Neural progenitor cell (in vitro differentiated cells): ENCODE measurements around the gene ALK. TPM values are rescaled to one million over a fixed set of nuclear protein-coding genes. Genes with fewer than 3 reads are reported as not detected.

ENCODE experiments used
- DNase-seq: peaks from one replicate; pipeline ENCODE4 v3.0.0-alpha.2; 2016; ENCODE audit warnings: low spot score
- H2AFZ ChIP-seq: fragments of 200-600 bp; sonication (generic); replicated peaks from 2 replicates; pipeline ENCODE4 v1.6.1; 2016; ENCODE audit warnings: antibody characterized with exemption
- H3F3A ChIP-seq: fragments of 200-600 bp; sonication (generic); 2 replicates; pipeline ENCODE4 v1.6.1; 2016; ENCODE audit warnings: antibody characterized with exemption, low read depth
- H3K27ac ChIP-seq: fragments of 200-600 bp; sonication (generic); 2 replicates; pipeline ENCODE4 v1.5.1; 2016; ENCODE audit warnings: mild to moderate bottlenecking
- H3K27me3 ChIP-seq: fragments of 200-600 bp; sonication (generic); 2 replicates; pipeline ENCODE4 v1.6.1; 2016; ENCODE audit warnings: mild to moderate bottlenecking, moderate library complexity
- H3K36me3 ChIP-seq: fragments of 200-600 bp; sonication (generic); 2 replicates; pipeline ENCODE4 v1.5.1; 2016
- H3K4me1 ChIP-seq: fragments of 200-600 bp; sonication (generic); 2 replicates; pipeline ENCODE4 v1.6.1; 2016; ENCODE audit warnings: mixed run types
- H3K4me2 ChIP-seq: fragments of 200-600 bp; sonication (generic); 2 replicates; pipeline ENCODE4 v1.6.1; 2016
- H3K4me3 ChIP-seq: fragments of 200-600 bp; sonication (generic); 2 replicates; pipeline ENCODE4 v1.5.1; 2016
- H3K79me2 ChIP-seq: fragments of 200-600 bp; sonication (generic); 2 replicates; pipeline ENCODE4 v1.6.1; 2016; ENCODE audit warnings: low read depth
- H3K9ac ChIP-seq: fragments of 200-600 bp; sonication (generic); 2 replicates; pipeline ENCODE4 v1.6.1; 2016
- H3K9me3 ChIP-seq: fragments of 200-600 bp; sonication (generic); 2 replicates; pipeline ENCODE4 v1.5.1; 2016; ENCODE audit warnings: low read depth
- H4K20me1 ChIP-seq: fragments of 200-600 bp; sonication (generic); 2 replicates; pipeline ENCODE4 v1.6.1; 2016; ENCODE audit warnings: low read depth
- H3K27ac Mint-ChIP-seq: 3 replicates; pipeline ENCODE4 v1.8.0; 2021; ENCODE audit warnings: mixed read lengths
- H3K27me3 Mint-ChIP-seq: 2 replicates; pipeline ENCODE4 v1.8.0; 2022; ENCODE audit warnings: low read depth, mild to moderate bottlenecking, inconsistent platforms, moderate library complexity, mixed read lengths; ENCODE audit not compliant: insufficient read depth
- H3K36me3 Mint-ChIP-seq: 3 replicates; pipeline ENCODE4 v1.8.0; 2021; ENCODE audit warnings: mixed read lengths
- H3K4me1 Mint-ChIP-seq: 3 replicates; pipeline ENCODE4 v1.8.0; 2021; ENCODE audit warnings: mixed read lengths
- H3K4me3 Mint-ChIP-seq: 3 replicates; pipeline ENCODE4 v1.8.0; 2021; ENCODE audit warnings: mild to moderate bottlenecking, moderate library complexity, mixed read lengths
- H3K9me3 Mint-ChIP-seq: 3 replicates; pipeline ENCODE4 v1.8.0; 2020; ENCODE audit warnings: mixed read lengths
- EZH2 ChIP-seq: fragments of 200-600 bp; sonication (generic); IDR thresholded peaks from 2 replicates; pipeline ENCODE4 v1.6.1; 2017; ENCODE audit warnings: antibody characterized with exemption, mild to moderate bottlenecking, moderate library complexity
- EZH2phosphoT487 ChIP-seq: fragments of 200-600 bp; sonication (generic); IDR thresholded peaks from 2 replicates; pipeline ENCODE4 v1.6.1; 2017; ENCODE audit warnings: antibody characterized with exemption
- total RNA-seq: library from RNA; depleted of rRNA; stranded (reverse); fragments of >200 nt; gene quantifications from 2 replicates; pipeline ENCODE4 v1.2.3, GENCODE V29; 2015; ENCODE audit warnings: low replicate concordance
- TF ChIP-seq, protein P1 (sequence below): fragments of 200-600 bp; sonication (generic); IDR thresholded peaks from 2 replicates; pipeline ENCODE4 v1.5.1; 2017; ENCODE audit warnings: antibody characterized with exemption, mild to moderate bottlenecking

Gene ALK
- total RNA-seq, 1 donor from 2014 or later = not detected

DNA sequence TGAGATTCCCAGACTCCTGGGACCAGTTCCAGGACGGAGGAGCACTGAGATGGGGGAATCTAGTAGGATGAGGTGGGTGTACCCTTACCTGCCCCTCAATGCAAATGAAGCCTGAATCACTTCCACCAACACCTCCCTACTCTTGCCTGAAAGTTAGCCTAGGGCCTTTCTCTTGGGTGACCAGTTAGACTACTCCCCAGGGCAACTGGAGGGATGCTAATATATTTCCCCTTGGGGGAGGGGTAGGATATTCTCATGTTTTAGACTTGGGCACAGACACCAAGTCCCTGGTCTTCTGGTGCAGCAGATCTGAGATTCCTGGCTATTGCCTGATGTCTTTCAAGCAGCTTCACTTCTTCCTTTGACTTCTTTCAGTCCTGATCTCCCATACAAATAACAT is 334.5 kb downstream of the ALK start:
- Histone ChIP-seq H3K36me3 (no peaks in the 10 kb centered on the region), H3F3A (no peaks in the 10 kb centered on the region), H3K9ac (no peak overlapping the region), H3K79me2 (no peaks in the 10 kb centered on the region), H2AFZ (no peak overlapping the region), H3K9me3 (no peaks in the 10 kb centered on the region), H4K20me1 (no peaks in the 10 kb centered on the region), H3K27ac (no peak overlapping the region), H3K4me1 (no peaks in the 10 kb centered on the region), H3K4me3 (no peak overlapping the region), H3K27me3 (no peaks in the 10 kb centered on the region), H3K4me2 (no peak overlapping the region)
- Mint-ChIP-seq H3K27ac (no peak overlapping the region), H3K4me3 (no peak overlapping the region), H3K36me3 (no peaks in the 10 kb centered on the region), H3K27me3 (peaks cover 2% of the 10 kb centered on the region), H3K9me3 (no peaks in the 10 kb centered on the region), H3K4me1 (no peaks in the 10 kb centered on the region)
- TF ChIP-seq, protein P1, sequence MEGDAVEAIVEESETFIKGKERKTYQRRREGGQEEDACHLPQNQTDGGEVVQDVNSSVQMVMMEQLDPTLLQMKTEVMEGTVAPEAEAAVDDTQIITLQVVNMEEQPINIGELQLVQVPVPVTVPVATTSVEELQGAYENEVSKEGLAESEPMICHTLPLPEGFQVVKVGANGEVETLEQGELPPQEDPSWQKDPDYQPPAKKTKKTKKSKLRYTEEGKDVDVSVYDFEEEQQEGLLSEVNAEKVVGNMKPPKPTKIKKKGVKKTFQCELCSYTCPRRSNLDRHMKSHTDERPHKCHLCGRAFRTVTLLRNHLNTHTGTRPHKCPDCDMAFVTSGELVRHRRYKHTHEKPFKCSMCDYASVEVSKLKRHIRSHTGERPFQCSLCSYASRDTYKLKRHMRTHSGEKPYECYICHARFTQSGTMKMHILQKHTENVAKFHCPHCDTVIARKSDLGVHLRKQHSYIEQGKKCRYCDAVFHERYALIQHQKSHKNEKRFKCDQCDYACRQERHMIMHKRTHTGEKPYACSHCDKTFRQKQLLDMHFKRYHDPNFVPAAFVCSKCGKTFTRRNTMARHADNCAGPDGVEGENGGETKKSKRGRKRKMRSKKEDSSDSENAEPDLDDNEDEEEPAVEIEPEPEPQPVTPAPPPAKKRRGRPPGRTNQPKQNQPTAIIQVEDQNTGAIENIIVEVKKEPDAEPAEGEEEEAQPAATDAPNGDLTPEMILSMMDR = no peak
- TF ChIP-seq EZH2phosphoT487 (no peak), EZH2 (no peak)
- DNase-seq = no peak

DNA sequence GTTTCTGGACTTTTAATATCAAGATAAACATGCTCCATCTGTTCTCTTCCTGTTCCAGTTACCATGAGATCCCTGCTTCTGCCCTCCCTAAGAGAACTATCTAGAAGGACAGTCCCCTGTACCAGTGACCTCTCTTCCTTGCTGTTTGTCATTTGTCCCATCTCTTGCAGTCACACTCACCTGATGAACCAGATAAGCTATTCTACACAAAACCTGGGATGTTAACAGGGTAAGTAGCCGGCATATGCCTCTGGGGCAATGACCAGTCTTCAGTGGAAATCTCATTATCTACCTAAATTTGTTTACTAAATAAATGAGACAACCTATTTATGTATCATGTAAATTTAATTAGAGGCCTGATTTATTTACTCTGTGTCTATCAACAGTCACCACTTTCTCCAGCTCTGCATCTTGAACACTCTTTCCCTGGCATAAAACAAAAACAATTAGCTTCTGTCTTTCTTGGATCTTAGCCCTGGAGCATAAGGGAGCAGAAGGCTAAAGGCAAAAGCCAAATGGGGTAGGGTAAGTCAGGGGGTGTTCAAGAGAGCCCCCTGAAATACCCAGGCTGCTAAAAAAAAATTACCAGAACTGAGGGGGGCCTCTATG is 337.7 kb downstream of the ALK start:
- Histone ChIP-seq H3K79me2 (no peaks in the 10 kb centered on the region), H3K27ac (no peak overlapping the region), H3K4me1 (no peaks in the 10 kb centered on the region), H2AFZ (no peak overlapping the region), H3K4me3 (no peak overlapping the region), H3K27me3 (no peaks in the 10 kb centered on the region), H3K36me3 (no peaks in the 10 kb centered on the region), H3K4me2 (no peak overlapping the region), H4K20me1 (no peaks in the 10 kb centered on the region), H3K9ac (no peak overlapping the region), H3F3A (no peaks in the 10 kb centered on the region), H3K9me3 (no peaks in the 10 kb centered on the region)
- TF ChIP-seq EZH2 (no peak), EZH2phosphoT487 (no peak)
- TF ChIP-seq, protein P1 = no peak
- no peak overlapping the region for H3K4me3 Mint-ChIP-seq
- H3K36me3 Mint-ChIP-seq = no peaks in the 10 kb centered on the region
- H3K27ac Mint-ChIP-seq = no peak overlapping the region
- H3K9me3 Mint-ChIP-seq = no peaks in the 10 kb centered on the region
- H3K27me3 Mint-ChIP-seq = peaks cover 2% of the 10 kb centered on the region
- DNase-seq = no peak
- H3K4me1 Mint-ChIP-seq = no peaks in the 10 kb centered on the region

DNA sequence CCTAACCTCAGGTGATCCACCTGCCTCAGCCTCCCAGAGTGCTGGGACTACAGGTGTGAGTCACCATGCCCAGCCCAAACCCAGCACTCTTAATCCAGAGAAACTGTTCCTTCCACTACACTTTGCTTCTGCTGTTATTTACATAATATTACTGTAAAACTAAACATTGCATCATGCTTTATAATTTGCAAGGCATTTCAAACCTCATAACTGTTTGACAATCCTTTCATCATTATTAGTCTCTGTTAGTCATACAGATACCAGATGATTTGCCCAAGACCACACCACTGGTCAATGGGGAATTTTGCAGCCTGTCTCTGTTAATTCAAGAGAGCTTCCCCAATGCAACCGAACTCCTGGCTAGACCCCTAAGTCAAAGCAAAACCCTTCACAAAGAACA is 338.3 kb downstream of the ALK start:
- Mint-ChIP-seq H3K27ac (no peak overlapping the region), H3K4me1 (no peaks in the 10 kb centered on the region), H3K27me3 (peaks cover 2% of the 10 kb centered on the region), H3K36me3 (no peaks in the 10 kb centered on the region), H3K9me3 (no peaks in the 10 kb centered on the region), H3K4me3 (no peak overlapping the region)
- no peak for DNase-seq
- H2AFZ ChIP-seq = no peak overlapping the region
- no peaks in the 10 kb centered on the region for H3K36me3 ChIP-seq
- H3K9ac ChIP-seq = no peak overlapping the region
- H3K27me3 ChIP-seq = no peaks in the 10 kb centered on the region
- no peaks in the 10 kb centered on the region for H3F3A ChIP-seq
- H3K4me2 ChIP-seq = no peak overlapping the region
- no peaks in the 10 kb centered on the region for H3K9me3 ChIP-seq
- H3K27ac ChIP-seq = no peak overlapping the region
- H4K20me1 ChIP-seq = no peaks in the 10 kb centered on the region
- no peaks in the 10 kb centered on the region for H3K79me2 ChIP-seq
- TF ChIP-seq EZH2phosphoT487 (no peak), EZH2 (no peak)
- TF ChIP-seq, protein P1 = no peak
- no peaks in the 10 kb centered on the region for H3K4me1 ChIP-seq
- no peak overlapping the region for H3K4me3 ChIP-seq
